ENCODE data around the gene LCNL1. TPM values are rescaled to one million over a fixed set of nuclear protein-coding genes. Genes with fewer than 3 reads are reported as not detected.

Gene LCNL1
- total RNA-seq, 1 donor: 0.10 TPM

GRCh38 chr9:136984464-136985026 lies 1.8 kb downstream of the LCNL1 start:
- Histone ChIP-seq H3K4me3 (ENCODE audit: low read length) (no peak overlapping the region), H3K4me1 (ENCODE audit: insufficient read depth, low read length) (no peaks in the 10 kb centered on the region), H3K27me3 (ENCODE audit: insufficient read depth, low read length) (peaks cover 16% of the 10 kb centered on the region), H3K9me3 (ENCODE audit: low read depth, low read length) (no peaks in the 10 kb centered on the region)

- H3K27me3 ChIP-seq (ENCODE audit: insufficient read depth, low read length): peaks cover 16% of the 10 kb centered on the region
- H3K4me3 ChIP-seq (ENCODE audit: low read length): no peak overlapping the region
- no peaks in the 10 kb centered on the region for H3K4me1 ChIP-seq (ENCODE audit: insufficient read depth, low read length)
- H3K9me3 ChIP-seq (ENCODE audit: low read depth, low read length): no peaks in the 10 kb centered on the region
Measured at GRCh38 chr9:136985027-136985602, 2.3 kb downstream of the LCNL1 start.

GRCh38 chr9:136985853-136986252 lies 3.1 kb downstream of the LCNL1 start:
- no peaks in the 10 kb centered on the region for H3K9me3 ChIP-seq (ENCODE audit: low read depth, low read length)
- H3K4me1 ChIP-seq (ENCODE audit: insufficient read depth, low read length): no peaks in the 10 kb centered on the region
- H3K4me3 ChIP-seq (ENCODE audit: low read length): no peak overlapping the region
- H3K27me3 ChIP-seq (ENCODE audit: insufficient read depth, low read length): peaks cover 16% of the 10 kb centered on the region

- no peaks in the 10 kb centered on the region for H3K9me3 ChIP-seq (ENCODE audit: low read depth, low read length)
- peaks cover 12% of the 10 kb centered on the region for H3K27me3 ChIP-seq (ENCODE audit: insufficient read depth, low read length)
Measured at GRCh38 chr9:136988872-136989271, 6.1 kb downstream of the LCNL1 start.

GRCh38 chr9:136990242-136990911 lies 7.6 kb downstream of the LCNL1 start:
- peaks cover 3% of the 10 kb centered on the region for H3K27me3 ChIP-seq (ENCODE audit: insufficient read depth, low read length)
- H3K4me3 ChIP-seq (ENCODE audit: low read length): no peak overlapping the region
- H3K9me3 ChIP-seq (ENCODE audit: low read depth, low read length): no peaks in the 10 kb centered on the region

More at GRCh38 chr9:136988872-136989271, 6.1 kb downstream of the LCNL1 start:
- H3K4me1 ChIP-seq (ENCODE audit: insufficient read depth, low read length): peaks cover 20% of the 10 kb centered on the region
- H3K4me3 ChIP-seq (ENCODE audit: low read length): no peak overlapping the region

GRCh38 chr9:136991993-136992818 lies 9.4 kb downstream of the LCNL1 start, which contains the start of gene PAXX:
PAXX (plus strand) TSS chr9:136992422; CDS start chr9:136992444, 22 bp downstream.
- H3K4me1 ChIP-seq (ENCODE audit: insufficient read depth, low read length): peaks cover 41% of the 10 kb centered on the region
- no peaks in the 10 kb centered on the region for H3K27me3 ChIP-seq (ENCODE audit: insufficient read depth, low read length)
- H3K4me3 ChIP-seq (ENCODE audit: low read length): peak within 1 kb of the TSS; percentile 61
- H3K9me3 ChIP-seq (ENCODE audit: low read depth, low read length): no peaks in the 10 kb centered on the region

More at GRCh38 chr9:136990242-136990911, 7.6 kb downstream of the LCNL1 start:
- peaks cover 27% of the 10 kb centered on the region for H3K4me1 ChIP-seq (ENCODE audit: insufficient read depth, low read length)

GRCh38 chr9:136992819-136993369 lies 10.1 kb downstream of the LCNL1 start:
- H3K27me3 ChIP-seq (ENCODE audit: insufficient read depth, low read length): no peaks in the 10 kb centered on the region
- peak overlapping the region; percentile 61 for H3K4me3 ChIP-seq (ENCODE audit: low read length)
- H3K4me1 ChIP-seq (ENCODE audit: insufficient read depth, low read length): peaks cover 48% of the 10 kb centered on the region
- H3K9me3 ChIP-seq (ENCODE audit: low read depth, low read length): no peaks in the 10 kb centered on the region

GRCh38 chr9:136994180-136994887 lies 11.5 kb downstream of the LCNL1 start:
- H3K4me1 ChIP-seq (ENCODE audit: insufficient read depth, low read length): peaks cover 63% of the 10 kb centered on the region
- no peak overlapping the region for H3K4me3 ChIP-seq (ENCODE audit: low read length)
- no peaks in the 10 kb centered on the region for H3K9me3 ChIP-seq (ENCODE audit: low read depth, low read length)
- H3K27me3 ChIP-seq (ENCODE audit: insufficient read depth, low read length): no peaks in the 10 kb centered on the region

- no peaks in the 10 kb centered on the region for H3K9me3 ChIP-seq (ENCODE audit: low read depth, low read length)
- H3K4me3 ChIP-seq (ENCODE audit: low read length): no peak overlapping the region
Measured at GRCh38 chr9:136994888-136995230, 12.1 kb downstream of the LCNL1 start.

GRCh38 chr9:136995362-136995761 lies 12.6 kb downstream of the LCNL1 start:
- Histone ChIP-seq H3K27me3 (ENCODE audit: insufficient read depth, low read length) (no peaks in the 10 kb centered on the region), H3K9me3 (ENCODE audit: low read depth, low read length) (no peaks in the 10 kb centered on the region), H3K4me1 (ENCODE audit: insufficient read depth, low read length) (peaks cover 73% of the 10 kb centered on the region), H3K4me3 (ENCODE audit: low read length) (no peak overlapping the region)

More at GRCh38 chr9:136994888-136995230, 12.1 kb downstream of the LCNL1 start:
- H3K27me3 ChIP-seq (ENCODE audit: insufficient read depth, low read length): no peaks in the 10 kb centered on the region
- peaks cover 68% of the 10 kb centered on the region for H3K4me1 ChIP-seq (ENCODE audit: insufficient read depth, low read length)

- peak overlapping the region; percentile 2 for H3K4me3 ChIP-seq (ENCODE audit: low read length)
- H3K27me3 ChIP-seq (ENCODE audit: insufficient read depth, low read length): no peaks in the 10 kb centered on the region
- H3K4me1 ChIP-seq (ENCODE audit: insufficient read depth, low read length): peaks cover 77% of the 10 kb centered on the region
- H3K9me3 ChIP-seq (ENCODE audit: low read depth, low read length): no peaks in the 10 kb centered on the region
Measured at GRCh38 chr9:136995772-136996311, 13.0 kb downstream of the LCNL1 start.

GRCh38 chr9:136996361-136997292 lies 13.8 kb downstream of the LCNL1 start, which contains the start of gene CLIC3:
CLIC3 (minus strand) TSS chr9:136996568; CDS start chr9:136996543, 25 bp downstream.
- Histone ChIP-seq H3K9me3 (ENCODE audit: low read depth, low read length) (no peaks in the 10 kb centered on the region), H3K4me1 (ENCODE audit: insufficient read depth, low read length) (peaks cover 79% of the 10 kb centered on the region), H3K27me3 (ENCODE audit: insufficient read depth, low read length) (no peaks in the 10 kb centered on the region), H3K4me3 (ENCODE audit: low read length) (peak within 1 kb of the TSS; percentile 2)

- H3K4me3 ChIP-seq (ENCODE audit: low read length): no peak overlapping the region
- H3K27me3 ChIP-seq (ENCODE audit: insufficient read depth, low read length): no peaks in the 10 kb centered on the region
- peaks cover 84% of the 10 kb centered on the region for H3K4me1 ChIP-seq (ENCODE audit: insufficient read depth, low read length)
- no peaks in the 10 kb centered on the region for H3K9me3 ChIP-seq (ENCODE audit: low read depth, low read length)
Measured at GRCh38 chr9:136997371-136997770, 14.6 kb downstream of the LCNL1 start.
